GM04503 (cell line): ENCODE results near the gene OMA1.
A peak's percentile ranks its signal among the peaks of the same experiment; 100 is the strongest.

Source experiments
- DNase-seq: peaks from one replicate; pipeline ENCODE4 v3.0.0-alpha.2; 2012; ENCODE audit warnings: low read depth

The OMA1 gene

GRCh38 chr1:58457023-58457635 lies 89.4 kb downstream of the OMA1 start:
- no peak for DNase-seq

GRCh38 chr1:58456470-58456869 lies 90.1 kb downstream of the OMA1 start:
- peak; percentile 73 for DNase-seq

GRCh38 chr1:58454807-58455206 lies 91.7 kb downstream of the OMA1 start:
- no peak for DNase-seq

GRCh38 chr1:58454385-58454784 lies 92.1 kb downstream of the OMA1 start:
- DNase-seq = no peak

- no peak for DNase-seq
These were observed 94.8 kb downstream of the OMA1 start for GRCh38 chr1:58451560-58452191.

- no peak for DNase-seq
These were observed 98.6 kb downstream of the OMA1 start for GRCh38 chr1:58447886-58448285.

GRCh38 chr1:58447042-58447441 lies 99.5 kb downstream of the OMA1 start:
- no peak for DNase-seq

GRCh38 chr1:58446368-58446767 lies 100.2 kb downstream of the OMA1 start:
- no peak for DNase-seq

GRCh38 chr1:58443986-58444868 lies 102.3 kb downstream of the OMA1 start:
- no peak for DNase-seq

- no peak for DNase-seq
These were observed 104.4 kb downstream of the OMA1 start for GRCh38 chr1:58442114-58442513.

- DNase-seq = no peak
These were observed 104.8 kb downstream of the OMA1 start for GRCh38 chr1:58441699-58442098.

GRCh38 chr1:58440696-58441095 lies 105.8 kb downstream of the OMA1 start:
- DNase-seq = no peak

GRCh38 chr1:58439946-58440345 lies 106.6 kb downstream of the OMA1 start:
- no peak for DNase-seq

GRCh38 chr1:58438468-58438867 lies 108.1 kb downstream of the OMA1 start:
- no peak for DNase-seq

GRCh38 chr1:58437623-58438022 lies 108.9 kb downstream of the OMA1 start:
- no peak for DNase-seq

GRCh38 chr1:58436615-58437297 lies 109.8 kb downstream of the OMA1 start:
- no peak for DNase-seq

- DNase-seq = no peak
These were observed 111.2 kb downstream of the OMA1 start for GRCh38 chr1:58435376-58435775.

- no peak for DNase-seq
These were observed 111.9 kb downstream of the OMA1 start for GRCh38 chr1:58434607-58435006.

- DNase-seq = no peak
These were observed 112.3 kb downstream of the OMA1 start for GRCh38 chr1:58434181-58434580.

- DNase-seq = peak; percentile 64
These were observed 113.5 kb downstream of the OMA1 start for GRCh38 chr1:58432851-58433668.

- no peak for DNase-seq
These were observed 114.5 kb downstream of the OMA1 start for GRCh38 chr1:58431901-58432620.
